BE2C (cell line): ENCODE results near the gene PARK7.
A peak's percentile ranks its signal among the peaks of the same experiment; 100 is the strongest.

Source experiments
- DNase-seq: peaks from one replicate; pipeline ENCODE4 v3.0.0-alpha.2; 2020
- H3K27me3 ChIP-seq: fragments of 250-450 bp; sonication (Bioruptor Pico); 2 replicates; pipeline ENCODE4 v1.5.1; 2020; ENCODE audit warnings: mild to moderate bottlenecking
- H3K36me3 ChIP-seq: fragments of 250-450 bp; sonication (Bioruptor Pico); 2 replicates; pipeline ENCODE4 v1.5.1; 2020; ENCODE audit warnings: mild to moderate bottlenecking
- H3K4me1 ChIP-seq: fragments of 250-450 bp; sonication (Bioruptor Pico); 2 replicates; pipeline ENCODE4 v1.5.1; 2020
- H3K4me3 ChIP-seq: 2 replicates; pipeline ENCODE4 v1.5.1; 2011; ENCODE audit warnings: low read depth, low read length
- H3K9me3 ChIP-seq: fragments of 250-450 bp; sonication (Bioruptor Pico); 2 replicates; pipeline ENCODE4 v1.5.1; 2020
- CTCF ChIP-seq: IDR thresholded peaks from 2 replicates; pipeline ENCODE4 v1.5.1; 2012; ENCODE audit warnings: mild to moderate bottlenecking, low read depth, low read length

The PARK7 gene

GRCh38 chr1:8022395-8023286 is 61.1 kb downstream of the PARK7 start:
- DNase-seq, result no peak
- peaks cover 8% of the 10 kb centered on the region; the same call in 1 of the 2 replicates for H3K27me3 ChIP-seq
- no peak overlapping the region for H3K4me3 ChIP-seq
- no peaks in the 10 kb centered on the region for H3K4me1 ChIP-seq
- no peaks in the 10 kb centered on the region for H3K9me3 ChIP-seq
- no peak for TF ChIP-seq CTCF
- H3K36me3 ChIP-seq, result no peaks in the 10 kb centered on the region

DNA sequence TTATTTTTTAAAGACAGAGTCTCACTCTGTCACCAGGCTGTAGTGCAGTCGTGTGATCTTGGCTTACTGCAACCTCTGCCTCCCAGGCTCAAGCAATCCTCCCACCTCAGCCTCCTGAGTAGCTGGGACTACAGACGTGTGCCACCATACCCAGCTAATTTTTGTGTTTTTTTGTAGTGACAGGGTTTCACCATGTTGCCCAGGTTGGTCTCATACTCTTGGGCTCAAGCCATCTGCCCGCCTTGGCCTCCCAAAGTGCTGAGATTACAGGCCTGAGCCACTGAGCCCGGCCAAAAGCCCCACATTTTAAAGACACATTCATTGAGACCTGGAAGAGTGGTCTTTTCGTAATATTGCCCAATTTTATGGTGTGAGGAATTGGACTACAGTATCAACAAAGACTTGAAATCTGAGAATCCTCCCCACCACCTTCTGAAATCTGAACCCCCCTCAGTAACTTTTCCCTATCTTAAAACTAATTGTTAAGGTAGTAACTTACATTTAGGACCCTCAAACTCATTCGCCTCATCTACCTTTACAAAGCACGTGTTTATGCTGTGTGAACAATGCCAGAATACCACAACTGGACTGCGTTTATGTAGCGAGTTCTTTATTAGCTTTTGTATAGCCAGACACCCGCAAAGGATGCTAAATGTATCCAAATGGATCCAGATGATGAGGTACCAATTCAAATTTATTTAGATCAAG is 61.9 kb downstream of the PARK7 start:
- Histone ChIP-seq H3K36me3 (no peaks in the 10 kb centered on the region), H3K4me1 (no peaks in the 10 kb centered on the region), H3K27me3 (peaks cover 8% of the 10 kb centered on the region; the same call in 1 of the 2 replicates), H3K4me3 (no peak overlapping the region), H3K9me3 (no peaks in the 10 kb centered on the region)
- no peak for DNase-seq
- TF ChIP-seq CTCF, result no peak

- no peaks in the 10 kb centered on the region for H3K9me3 ChIP-seq
- H3K4me3 ChIP-seq, result no peak overlapping the region
- H3K27me3 ChIP-seq, result peaks cover 8% of the 10 kb centered on the region; the same call in 1 of the 2 replicates
- TF ChIP-seq CTCF, result no peak
- no peaks in the 10 kb centered on the region for H3K36me3 ChIP-seq
- no peaks in the 10 kb centered on the region for H3K4me1 ChIP-seq
- DNase-seq, result no peak
Observed at GRCh38 chr1:8023995-8024313, 62.4 kb downstream of the PARK7 start.

GRCh38 chr1:8024329-8024728 is 62.8 kb downstream of the PARK7 start:
- Histone ChIP-seq H3K27me3 (peaks cover 8% of the 10 kb centered on the region; the same call in 1 of the 2 replicates), H3K9me3 (no peaks in the 10 kb centered on the region), H3K4me3 (no peak overlapping the region), H3K36me3 (no peaks in the 10 kb centered on the region), H3K4me1 (no peaks in the 10 kb centered on the region)
- DNase-seq, result no peak
- no peak for TF ChIP-seq CTCF

- Histone ChIP-seq H3K27me3 (peaks cover 8% of the 10 kb centered on the region; the same call in 1 of the 2 replicates), H3K36me3 (no peaks in the 10 kb centered on the region), H3K9me3 (no peaks in the 10 kb centered on the region), H3K4me1 (no peaks in the 10 kb centered on the region), H3K4me3 (peak overlapping the region; percentile 58)
- no peak for TF ChIP-seq CTCF
- no peak for DNase-seq
Observed at GRCh38 chr1:8025061-8025670, 63.7 kb downstream of the PARK7 start.
